Measurements from ENCODE around the gene MZT2A.
"Not testable (repeated sequence)": the region's sequence is repeated elsewhere in the genome, so short reads cannot be mapped to it uniquely, and the experiment has no call there.

GRCh38 chr2:131534965-131535364, 42.8 kb upstream of the MZT2A start:
- TF ChIP-seq CTCF (conservative IDR thresholded peaks at IDR 0.05; ENCODE audit: low read length); EZH2phosphoT487 (IDR thresholded peaks at IDR 0.05; ENCODE audit: borderline replicate concordance): not testable (repeated sequence)

All from Loucy (cell line).